Body of pancreas (tissue), 4 donors: ENCODE data around the gene GAN. TPM values are rescaled to one million over a fixed set of nuclear protein-coding genes. Genes with fewer than 3 reads are reported as not detected.

Experiments used
- ATAC-seq: fragments of 150-250 bp; one replicate; pipeline ENCODE4 v1.9.1; 2016
- DNase-seq, 4 donors: peaks; one replicate each; pipeline ENCODE4 v3.0.0-alpha.2; 2019
- H3K27ac ChIP-seq, 4 donors: fragments of 200-600 bp; sonication (generic); 1 replicate in 3 of 4; 2 replicates in 1 of 4; pipeline versions ENCODE4 v1.5.1 to v1.6.1; 2016 to 2019; ENCODE audit warnings: mild to moderate bottlenecking in 1 of 4, mixed read lengths in 1 of 4, moderate library complexity in 1 of 4
- H3K27me3 ChIP-seq, 2 donors: fragments of 200-600 bp; sonication (generic); one replicate each; pipeline ENCODE4 v1.6.0; 2016; ENCODE audit warnings: mild to moderate bottlenecking in 1 of 2
- H3K36me3 ChIP-seq, 2 donors: fragments of 200-600 bp; sonication (generic); replicated peaks in 1 of 2; 2 replicates each; pipeline ENCODE4 v1.5.1; 2016; ENCODE audit warnings: low read depth in 2 of 2; ENCODE audit not compliant: insufficient read depth in 1 of 2
- H3K4me1 ChIP-seq: fragments of 200-600 bp; sonication (generic); one replicate; pipeline ENCODE4 v1.6.0; 2016
- H3K4me3 ChIP-seq, 2 donors: fragments of 200-600 bp; sonication (generic); 1 replicate in 1 of 2; 2 replicates in 1 of 2; pipeline ENCODE4 v1.5.1; 2016 to 2019
- H3K9me3 ChIP-seq, 3 donors: fragments of 200-600 bp; sonication (generic); 1 replicate in 2 of 3; 2 replicates in 1 of 3; pipeline ENCODE4 v1.5.1; 2016
- CTCF ChIP-seq, 7 experiments: fragments of 450-650 bp in 4 of 7; fragments of 200-600 bp in 3 of 7; sonication (generic) in 3 of 7; IDR thresholded peaks; one replicate each; pipeline ENCODE4 v1.5.1; 2016 to 2019; ENCODE audit warnings: antibody characterized with exemption in 7 of 7
- POLR2A ChIP-seq, 3 donors: fragments of 450-650 bp; IDR thresholded peaks; one replicate each; pipeline ENCODE4 v1.6.1; 2016; ENCODE audit warnings: antibody characterized with exemption in 3 of 3, mild to moderate bottlenecking in 2 of 3
- WGBS, 2 donors: methylation state at CpG; one replicate each; pipeline ENCODE4 v1.1.5; 2017; 5-methylcytosine and 5-hydroxymethylcytosine counted together
- intact Hi-C: fragments of 100-400 bp; cut with DNase I; formaldehyde crosslinking; loops from one replicate; pipeline ENCODE4 v1.15.1; 2023
- total RNA-seq, 2 donors: library from RNA; depleted of rRNA; stranded (reverse); fragments of >200 nt; gene quantifications; one replicate each; pipeline ENCODE4 v1.1.0, GENCODE V29; 2016

The GAN gene
- total RNA-seq, 2 donors from 2014 or later: 3.6 to 4.9 TPM

- 85 to 90% methylated on average over 7 of the region's 7 CpGs for WGBS, 2 donors
- TF ChIP-seq CTCF (IDR thresholded peaks at IDR 0.05) (no peak), POLR2A (IDR thresholded peaks at IDR 0.05) (no peak)
- Histone ChIP-seq H3K27me3 (no peaks in the 10 kb centered on the region), H3K4me1 (peaks cover 10% of the 10 kb centered on the region), H3K9me3 (no peaks in the 10 kb centered on the region), H3K4me3 (no peak overlapping the region), H3K36me3 (no peaks in the 10 kb centered on the region), H3K27ac (no peak overlapping the region)
- intact Hi-C loops: no loop called here
- ATAC-seq: no peak
- DNase-seq: no peak
Measured at GRCh38 chr16:81318711-81319110, 3.9 kb downstream of the GAN start.

GRCh38 chr16:81319221-81319912, 4.6 kb downstream of the GAN start:
- Histone ChIP-seq H3K9me3 (no peaks in the 10 kb centered on the region), H3K27ac (no peak overlapping the region), H3K36me3 (no peaks in the 10 kb centered on the region), H3K4me3 (no peak overlapping the region), H3K4me1 (peaks cover 4% of the 10 kb centered on the region), H3K27me3 (no peaks in the 10 kb centered on the region)
- 65 to 72% methylated on average over 6 of the region's 6 CpGs for WGBS, 2 donors
- intact Hi-C loops: no loop called here
- TF ChIP-seq CTCF (IDR thresholded peaks at IDR 0.05): no peak
- TF ChIP-seq POLR2A (IDR thresholded peaks at IDR 0.05): no peak
- ATAC-seq: no peak
- DNase-seq: peak in 1 of 4 donors; percentile 12

- ATAC-seq: no peak
- TF ChIP-seq CTCF (IDR thresholded peaks at IDR 0.05) (no peak), POLR2A (IDR thresholded peaks at IDR 0.05) (no peak)
- no peak for DNase-seq
- 89 to 95% methylated on average over 2 of the region's 2 CpGs for WGBS, 2 donors
- Histone ChIP-seq H3K9me3 (no peaks in the 10 kb centered on the region), H3K4me1 (peaks cover 2% of the 10 kb centered on the region), H3K27me3 (no peaks in the 10 kb centered on the region), H3K36me3 (no peaks in the 10 kb centered on the region), H3K4me3 (no peak overlapping the region), H3K27ac (no peak overlapping the region)
- intact Hi-C loops: no loop called here
Measured at GRCh38 chr16:81321039-81321438, 6.3 kb downstream of the GAN start.

- DNase-seq (no peak), ATAC-seq (no peak)
- Histone ChIP-seq H3K4me3 (no peak overlapping the region), H3K9me3 (no peaks in the 10 kb centered on the region), H3K27me3 (no peaks in the 10 kb centered on the region), H3K27ac (no peak overlapping the region), H3K4me1 (no peaks in the 10 kb centered on the region), H3K36me3 (no peaks in the 10 kb centered on the region)
- intact Hi-C loops: no loop called here
- 91 to 97% methylated on average over 5 of the region's 5 CpGs for WGBS, 2 donors
- TF ChIP-seq POLR2A (IDR thresholded peaks at IDR 0.05) (no peak), CTCF (IDR thresholded peaks at IDR 0.05) (no peak)
Measured at GRCh38 chr16:81321536-81321935, 6.8 kb downstream of the GAN start.

GRCh38 chr16:81324808-81325207, 10.0 kb downstream of the GAN start:
- TF ChIP-seq CTCF (IDR thresholded peaks at IDR 0.05) (no peak), POLR2A (IDR thresholded peaks at IDR 0.05) (no peak)
- intact Hi-C loops: no loop called here
- 91 to 93% methylated on average over 5 to 6 of the region's 6 CpGs for WGBS, 2 donors
- no peaks in the 10 kb centered on the region for H3K4me1 ChIP-seq
- DNase-seq: no peak
- H3K4me3 ChIP-seq: no peak overlapping the region
- no peaks in the 10 kb centered on the region for H3K27me3 ChIP-seq
- no peak overlapping the region for H3K27ac ChIP-seq
- no peaks in the 10 kb centered on the region for H3K9me3 ChIP-seq
- no peaks in the 10 kb centered on the region for H3K36me3 ChIP-seq
- no peak for ATAC-seq
